ENCODE results near the gene FBXL16. TPM values are rescaled to one million over a fixed set of nuclear protein-coding genes. Genes with fewer than 3 reads are reported as not detected.

The FBXL16 gene
- total and polyA plus RNA-seq, 2 experiments from 2014 or later: 8.9 to 12.6 TPM

DNA sequence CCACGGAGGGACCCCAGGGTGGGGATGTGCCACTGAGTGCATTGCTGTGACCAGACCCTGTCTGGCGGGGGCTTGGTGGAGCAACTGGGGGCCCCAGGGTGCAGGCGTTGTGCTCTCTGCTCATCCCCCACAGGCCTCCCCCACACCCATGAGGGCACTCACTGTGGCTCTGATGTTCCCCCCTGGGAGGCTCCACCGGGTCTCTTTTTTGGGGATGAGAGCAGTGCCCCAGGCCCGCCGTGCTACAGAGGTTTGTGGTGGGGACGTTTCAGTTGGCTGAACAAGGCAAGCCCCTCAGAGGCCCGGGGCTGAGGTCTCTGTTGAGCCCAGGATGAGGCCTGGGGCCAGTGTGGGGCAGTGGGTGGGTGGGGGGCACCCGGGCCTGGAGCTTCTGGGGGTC, 18.1 kb upstream of the FBXL16 start:
- no peaks in the 10 kb centered on the region for H4K20me1 ChIP-seq (replicated peaks; ENCODE audit: insufficient read depth)
- no peak overlapping the region for H3K27ac ChIP-seq (ENCODE audit: low read depth)
- no peak overlapping the region for H3K4me3 Mint-ChIP-seq

DNA sequence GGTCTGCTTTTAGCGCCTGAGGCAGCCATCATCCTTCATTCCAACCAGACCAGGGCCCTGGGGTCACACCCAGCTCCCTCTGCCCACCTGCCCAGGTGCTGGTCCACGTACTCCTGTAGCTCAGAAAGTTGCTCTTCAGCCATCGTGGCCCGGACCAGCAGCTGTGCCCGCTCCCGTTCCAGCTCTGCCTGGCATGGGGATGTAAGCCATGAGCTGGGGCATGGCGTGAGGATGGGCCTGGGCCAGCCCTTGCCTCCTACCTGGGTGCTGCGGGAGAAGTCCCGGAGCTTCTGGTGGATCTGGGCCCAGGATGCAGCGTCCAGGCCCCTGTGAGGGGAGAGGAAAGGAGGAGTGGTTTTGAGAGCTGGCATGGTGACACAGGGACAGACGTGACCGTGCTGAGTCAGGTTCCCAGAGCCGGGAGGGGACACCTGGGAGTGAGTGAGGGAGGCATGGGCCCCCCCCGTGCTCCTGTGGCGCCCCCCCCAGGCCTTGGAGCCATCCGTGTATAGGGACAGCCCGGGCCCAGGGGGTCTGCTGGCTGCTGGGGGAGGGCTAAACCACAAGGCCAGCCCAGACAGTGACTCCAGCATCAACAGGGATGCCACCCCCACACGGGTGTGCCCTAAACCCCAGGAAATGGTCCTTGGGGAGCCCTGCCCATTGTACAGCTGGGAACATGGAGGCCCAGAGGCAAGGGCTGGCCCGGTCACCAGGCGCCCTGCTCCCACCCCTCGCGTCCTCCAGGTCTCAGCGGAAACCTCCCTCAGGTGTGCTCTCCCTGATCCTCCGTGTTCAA, 17.4 kb upstream of the FBXL16 start:
- Histone ChIP-seq H3K4me1 (ENCODE audit: insufficient read depth) (peaks cover 8% of the 10 kb centered on the region; the same call in 1 of the 2 replicates), H3K27me3 (ENCODE audit: insufficient read depth) (peaks cover 19% of the 10 kb centered on the region; the same call in 1 of the 2 replicates), H3K36me3 (ENCODE audit: insufficient read depth) (no peaks in the 10 kb centered on the region), H3K4me3 (no peak overlapping the region), H2AFZ (no peak overlapping the region), H3F3A (replicated peaks; ENCODE audit: low read depth) (peaks cover 12% of the 10 kb centered on the region), H3K27ac (ENCODE audit: low read depth) (no peak overlapping the region), H4K20me1 (replicated peaks; ENCODE audit: insufficient read depth) (no peaks in the 10 kb centered on the region), H3K4me2 (no peak overlapping the region), H3K79me2 (replicated peaks; ENCODE audit: insufficient read depth) (no peaks in the 10 kb centered on the region), H3K9me2 (ENCODE audit: insufficient read depth) (no peaks in the 10 kb centered on the region)
- peaks cover 9% of the 10 kb centered on the region; the same call in 2 of the 3 replicates for H3K4me1 Mint-ChIP-seq
- no peak for TF ChIP-seq NANOG (IDR thresholded peaks at IDR 0.05; ENCODE audit: borderline replicate concordance)
- no peak for TF ChIP-seq EZH2phosphoT487 (IDR thresholded peaks at IDR 0.05; ENCODE audit: unreplicated experiment)
- TF ChIP-seq, protein P1, sequence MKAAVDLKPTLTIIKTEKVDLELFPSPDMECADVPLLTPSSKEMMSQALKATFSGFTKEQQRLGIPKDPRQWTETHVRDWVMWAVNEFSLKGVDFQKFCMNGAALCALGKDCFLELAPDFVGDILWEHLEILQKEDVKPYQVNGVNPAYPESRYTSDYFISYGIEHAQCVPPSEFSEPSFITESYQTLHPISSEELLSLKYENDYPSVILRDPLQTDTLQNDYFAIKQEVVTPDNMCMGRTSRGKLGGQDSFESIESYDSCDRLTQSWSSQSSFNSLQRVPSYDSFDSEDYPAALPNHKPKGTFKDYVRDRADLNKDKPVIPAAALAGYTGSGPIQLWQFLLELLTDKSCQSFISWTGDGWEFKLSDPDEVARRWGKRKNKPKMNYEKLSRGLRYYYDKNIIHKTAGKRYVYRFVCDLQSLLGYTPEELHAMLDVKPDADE (IDR thresholded peaks at IDR 0.05): no peak
- no peak for TF ChIP-seq JUNB (IDR thresholded peaks at IDR 0.05; ENCODE audit: unreplicated experiment)
- TF ChIP-seq, protein P2, sequence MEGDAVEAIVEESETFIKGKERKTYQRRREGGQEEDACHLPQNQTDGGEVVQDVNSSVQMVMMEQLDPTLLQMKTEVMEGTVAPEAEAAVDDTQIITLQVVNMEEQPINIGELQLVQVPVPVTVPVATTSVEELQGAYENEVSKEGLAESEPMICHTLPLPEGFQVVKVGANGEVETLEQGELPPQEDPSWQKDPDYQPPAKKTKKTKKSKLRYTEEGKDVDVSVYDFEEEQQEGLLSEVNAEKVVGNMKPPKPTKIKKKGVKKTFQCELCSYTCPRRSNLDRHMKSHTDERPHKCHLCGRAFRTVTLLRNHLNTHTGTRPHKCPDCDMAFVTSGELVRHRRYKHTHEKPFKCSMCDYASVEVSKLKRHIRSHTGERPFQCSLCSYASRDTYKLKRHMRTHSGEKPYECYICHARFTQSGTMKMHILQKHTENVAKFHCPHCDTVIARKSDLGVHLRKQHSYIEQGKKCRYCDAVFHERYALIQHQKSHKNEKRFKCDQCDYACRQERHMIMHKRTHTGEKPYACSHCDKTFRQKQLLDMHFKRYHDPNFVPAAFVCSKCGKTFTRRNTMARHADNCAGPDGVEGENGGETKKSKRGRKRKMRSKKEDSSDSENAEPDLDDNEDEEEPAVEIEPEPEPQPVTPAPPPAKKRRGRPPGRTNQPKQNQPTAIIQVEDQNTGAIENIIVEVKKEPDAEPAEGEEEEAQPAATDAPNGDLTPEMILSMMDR (conservative IDR thresholded peaks at IDR 0.05; ENCODE audit: low read depth in 2 of 2): no peak
- no peak for TF ChIP-seq ZNF114 (CRISPR knock-in tag; IDR thresholded peaks at IDR 0.05)
- no peak for TF ChIP-seq ZNF331 (CRISPR knock-in tag; IDR thresholded peaks at IDR 0.05; ENCODE audit: low read depth)
- peaks cover 25% of the 10 kb centered on the region for H3K27me3 Mint-ChIP-seq (ENCODE audit: insufficient read depth, low read depth, poor library complexity)
- H3K9me3 Mint-ChIP-seq: no peaks in the 10 kb centered on the region
- no peaks in the 10 kb centered on the region for H3K36me3 Mint-ChIP-seq (ENCODE audit: low read depth)
- ATAC-seq: no peak
- H3K27ac Mint-ChIP-seq: no peak overlapping the region
- no peak for DNase-seq (ENCODE audit: low spot score)
- H3K4me3 Mint-ChIP-seq: no peak overlapping the region

More for the DNA sequence above, 18.1 kb upstream of the FBXL16 start:
- no peak for TF ChIP-seq NANOG (IDR thresholded peaks at IDR 0.05; ENCODE audit: borderline replicate concordance)
- TF ChIP-seq, protein P2 (conservative IDR thresholded peaks at IDR 0.05; ENCODE audit: low read depth in 2 of 2): no peak
- Histone ChIP-seq H3K4me1 (ENCODE audit: insufficient read depth) (peaks cover 8% of the 10 kb centered on the region; the same call in 1 of the 2 replicates), H2AFZ (no peak overlapping the region), H3K27me3 (ENCODE audit: insufficient read depth) (peaks cover 19% of the 10 kb centered on the region; the same call in 1 of the 2 replicates), H3F3A (replicated peaks; ENCODE audit: low read depth) (peaks cover 12% of the 10 kb centered on the region), H3K4me3 (no peak overlapping the region), H3K79me2 (replicated peaks; ENCODE audit: insufficient read depth) (no peaks in the 10 kb centered on the region), H3K4me2 (no peak overlapping the region), H3K36me3 (ENCODE audit: insufficient read depth) (no peaks in the 10 kb centered on the region), H3K9me2 (ENCODE audit: insufficient read depth) (no peaks in the 10 kb centered on the region)
- no peak overlapping the region for H3K27ac Mint-ChIP-seq
- DNase-seq (ENCODE audit: low spot score): no peak
- H3K9me3 Mint-ChIP-seq: no peaks in the 10 kb centered on the region
- H3K4me1 Mint-ChIP-seq: peaks cover 9% of the 10 kb centered on the region; the same call in 2 of the 3 replicates
- H3K27me3 Mint-ChIP-seq (ENCODE audit: insufficient read depth, low read depth, poor library complexity): peaks cover 22% of the 10 kb centered on the region
- H3K36me3 Mint-ChIP-seq (ENCODE audit: low read depth): no peaks in the 10 kb centered on the region
- ATAC-seq: no peak

Measured in GM23338 (cell line).